ENCODE data around the gene PECR. TPM values are rescaled to one million over a fixed set of nuclear protein-coding genes. Genes with fewer than 3 reads are reported as not detected.
"Not testable (repeated sequence)": the region's sequence is repeated elsewhere in the genome, so short reads cannot be mapped to it uniquely, and the experiment has no call there.

The PECR gene
- total RNA-seq, 3 donors from 2014 or later: 19.6 to 31.8 (median 28.8) TPM

DNA sequence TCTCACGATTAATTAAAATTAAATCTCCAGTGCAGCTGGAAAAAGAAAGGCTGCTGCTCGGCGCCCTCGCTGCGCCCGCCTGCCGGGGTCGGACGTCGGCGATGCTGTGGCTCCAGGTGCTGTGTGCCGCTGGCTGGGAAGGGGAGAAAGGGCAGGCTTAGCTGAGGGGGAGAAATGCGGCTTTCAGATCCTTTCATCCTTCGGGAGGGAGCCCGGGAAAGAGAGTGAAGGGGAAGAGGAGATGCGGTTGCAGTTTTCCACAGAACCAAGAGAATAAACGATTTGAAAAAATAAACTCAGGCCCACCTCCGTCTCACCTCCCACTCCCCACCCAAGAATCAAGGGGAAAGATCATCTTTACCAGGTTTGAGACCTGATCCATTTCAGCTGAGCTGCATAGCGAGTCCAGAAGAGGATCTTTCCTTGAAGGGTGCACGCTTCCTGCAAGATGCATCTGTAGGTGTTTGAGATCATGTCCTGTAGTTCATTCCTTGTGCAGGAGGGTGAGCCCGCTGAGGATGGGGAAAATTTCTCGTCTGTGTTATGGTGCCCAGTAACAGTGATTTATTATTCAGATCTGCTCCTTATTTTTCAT lies 605 bp upstream of the PECR start:
- intact Hi-C loops (cut with DNase I, micrococcal nuclease): no loop called here
- H3K4me1 ChIP-seq (ENCODE audit: low read depth): peaks cover 10% of the 10 kb centered on the region
- ATAC-seq (peak; percentile 16), DNase-seq (peak in 1 of 3 donors; percentile 53)
- peak overlapping the region; percentile 31 for H3K4me3 ChIP-seq
- H3K9me3 ChIP-seq: no peaks in the 10 kb centered on the region
- TF ChIP-seq CTCF (IDR thresholded peaks at IDR 0.05): no peak
- H3K36me3 ChIP-seq (ENCODE audit: low read depth): no peaks in the 10 kb centered on the region

DNA sequence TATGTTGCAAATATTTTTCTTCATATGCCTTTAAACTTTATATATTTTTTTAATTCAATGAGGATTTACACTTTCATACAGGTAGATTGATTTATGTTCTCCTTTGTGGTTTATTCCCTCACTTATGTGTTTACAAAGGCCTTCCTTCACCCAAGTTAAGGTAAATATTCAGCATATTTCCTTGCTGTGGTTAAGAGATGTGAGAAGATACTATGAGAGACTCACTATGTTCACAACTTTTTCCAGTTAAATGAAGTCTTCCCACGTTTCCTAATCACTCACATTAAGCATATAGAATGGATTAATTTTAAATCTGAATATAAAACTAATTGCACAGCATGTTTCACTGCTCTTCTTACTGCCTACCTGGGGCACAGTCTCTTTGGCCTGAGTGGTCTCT lies 597 bp downstream of the PECR start:
- ATAC-seq (peak; percentile 1), DNase-seq (no peak)
- no peak for TF ChIP-seq CTCF (IDR thresholded peaks at IDR 0.05)
- intact Hi-C loops (cut with DNase I, micrococcal nuclease): no loop called here
- Histone ChIP-seq H3K9me3 (no peaks in the 10 kb centered on the region), H3K4me3 (peak overlapping the region; percentile 31), H3K36me3 (ENCODE audit: low read depth) (no peaks in the 10 kb centered on the region), H3K4me1 (ENCODE audit: low read depth) (peaks cover 17% of the 10 kb centered on the region)

- H3K4me3 ChIP-seq; H3K9me3 ChIP-seq; intact Hi-C loops (cut with DNase I, micrococcal nuclease); DNase-seq; H3K36me3 ChIP-seq (ENCODE audit: low read depth); ATAC-seq: not testable (repeated sequence)
- peaks cover 20% of the 10 kb centered on the region for H3K4me1 ChIP-seq (ENCODE audit: low read depth)
Observed at GRCh38 chr2:216080048-216080447, 1.6 kb downstream of the PECR start.

DNA sequence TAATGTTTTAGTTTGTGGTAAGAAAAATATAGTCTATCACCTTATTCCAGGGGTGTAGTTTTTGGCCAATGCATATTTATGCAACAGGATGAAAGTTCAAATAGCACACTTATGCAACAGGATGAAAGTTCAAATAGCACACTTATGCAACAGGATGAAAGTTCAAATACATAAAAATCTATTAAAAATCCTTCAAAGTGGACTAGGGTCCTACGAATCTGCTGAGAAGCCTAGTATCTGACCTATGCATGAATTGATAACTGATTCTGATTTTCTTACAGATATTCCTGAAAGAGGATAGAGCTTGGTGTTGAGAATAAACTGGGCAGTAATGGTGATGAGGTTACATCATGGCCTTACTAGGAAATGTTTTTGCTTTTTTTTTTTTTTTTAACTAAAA lies 2.8 kb downstream of the PECR start:
- ATAC-seq: no peak

DNA sequence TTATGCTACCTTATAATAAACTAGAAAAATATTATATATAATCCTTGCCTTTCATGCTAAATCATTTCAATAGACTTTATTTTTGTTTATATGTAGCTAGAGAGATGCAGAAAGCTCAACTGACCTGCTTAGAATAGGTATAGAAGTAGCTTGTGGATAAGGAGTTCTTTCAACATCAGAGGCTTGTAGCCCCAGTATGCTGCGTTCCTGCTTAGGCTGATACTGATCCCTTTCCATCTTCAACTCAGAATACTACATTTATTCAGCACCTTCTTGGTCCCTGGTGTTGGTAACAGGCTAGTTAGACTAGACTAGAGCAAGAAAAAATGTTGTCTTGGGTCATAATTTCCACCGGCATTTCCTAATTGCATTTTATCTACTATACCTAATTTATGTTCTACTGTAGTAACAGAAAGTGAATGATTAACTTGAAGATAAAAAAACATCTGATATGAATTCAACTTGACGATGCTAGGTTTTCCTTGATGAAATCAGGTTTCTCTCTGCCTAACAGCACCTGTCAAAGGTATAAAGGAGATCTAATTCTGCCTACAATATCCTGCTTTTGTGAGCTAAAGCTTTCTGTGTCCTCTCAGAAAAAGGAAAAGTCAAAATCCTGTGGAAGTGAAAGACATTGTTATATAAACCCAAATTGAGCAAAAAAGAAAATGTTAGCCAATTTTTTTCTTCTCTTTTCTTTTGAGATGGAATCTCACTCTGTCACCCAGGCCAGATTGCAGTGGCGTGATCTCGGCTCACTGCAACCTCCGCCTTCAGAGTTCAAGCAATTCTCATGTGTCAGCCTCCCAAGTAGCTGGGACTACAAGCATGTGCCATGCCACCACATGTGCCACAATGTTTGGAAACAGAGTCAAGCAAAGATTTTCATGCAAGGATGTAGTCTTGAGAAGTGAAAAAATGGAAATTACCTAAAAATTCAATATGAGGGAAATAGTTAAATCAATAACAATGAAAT lies 5.8 kb downstream of the PECR start:
- H3K9me3 ChIP-seq: no peaks in the 10 kb centered on the region
- no peak overlapping the region for H3K4me3 ChIP-seq
- ATAC-seq (peak; percentile 87), DNase-seq (no peak)
- H3K4me1 ChIP-seq (ENCODE audit: low read depth): peaks cover 16% of the 10 kb centered on the region
- intact Hi-C loops (cut with DNase I, micrococcal nuclease): no loop called here
- TF ChIP-seq CTCF (IDR thresholded peaks at IDR 0.05): no peak
- no peaks in the 10 kb centered on the region for H3K36me3 ChIP-seq (ENCODE audit: low read depth)

More for the DNA sequence above, 2.8 kb downstream of the PECR start:
- Histone ChIP-seq H3K9me3 (no peaks in the 10 kb centered on the region), H3K4me1 (ENCODE audit: low read depth) (peaks cover 20% of the 10 kb centered on the region), H3K4me3 (no peak overlapping the region), H3K36me3 (ENCODE audit: low read depth) (no peaks in the 10 kb centered on the region)
- intact Hi-C loops (cut with DNase I, micrococcal nuclease): no loop called here
- no peak for DNase-seq
- no peak for TF ChIP-seq CTCF (IDR thresholded peaks at IDR 0.05)

- ATAC-seq: peak; percentile 63
- H3K36me3 ChIP-seq (ENCODE audit: low read depth): no peaks in the 10 kb centered on the region
Observed at GRCh38 chr2:216074794-216075193, 6.8 kb downstream of the PECR start.

More at GRCh38 chr2:216074794-216075193, 6.8 kb downstream of the PECR start:
- intact Hi-C loops (cut with DNase I, micrococcal nuclease): no loop called here
- H3K9me3 ChIP-seq: no peaks in the 10 kb centered on the region
- DNase-seq: no peak
- no peak overlapping the region for H3K4me3 ChIP-seq
- no peak for TF ChIP-seq CTCF (IDR thresholded peaks at IDR 0.05)
- H3K4me1 ChIP-seq (ENCODE audit: low read depth): peaks cover 10% of the 10 kb centered on the region

Measured in mucosa of descending colon (tissue), 3 donors.